ENCODE results near the gene CCDC177.
"Not testable (repeated sequence)": the region's sequence is repeated elsewhere in the genome, so short reads cannot be mapped to it uniquely, and the experiment has no call there.

CCDC177 gene

DNA sequence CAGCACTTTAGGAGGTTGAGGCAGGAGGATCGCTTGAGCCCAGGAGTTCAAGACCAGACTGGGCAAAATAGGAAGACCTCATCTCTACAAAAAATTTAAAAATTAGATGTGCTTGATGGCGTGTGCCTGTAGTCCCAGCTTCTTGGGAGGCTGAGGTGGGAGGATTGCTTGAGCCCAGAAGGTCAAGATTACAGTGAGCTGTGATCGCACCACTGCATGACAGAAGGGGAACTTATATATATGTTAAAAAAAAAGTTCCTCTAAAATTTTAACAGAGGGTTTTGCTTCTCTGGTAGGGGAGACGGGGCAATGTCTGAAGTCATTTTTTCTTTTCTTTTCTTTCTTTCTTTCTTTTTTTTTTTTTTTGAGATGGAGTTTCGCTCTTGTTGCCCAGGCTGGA lies 24.8 kb upstream of the CCDC177 start:
- DNase-seq (ENCODE audit: low read depth), result not testable (repeated sequence)

DNA sequence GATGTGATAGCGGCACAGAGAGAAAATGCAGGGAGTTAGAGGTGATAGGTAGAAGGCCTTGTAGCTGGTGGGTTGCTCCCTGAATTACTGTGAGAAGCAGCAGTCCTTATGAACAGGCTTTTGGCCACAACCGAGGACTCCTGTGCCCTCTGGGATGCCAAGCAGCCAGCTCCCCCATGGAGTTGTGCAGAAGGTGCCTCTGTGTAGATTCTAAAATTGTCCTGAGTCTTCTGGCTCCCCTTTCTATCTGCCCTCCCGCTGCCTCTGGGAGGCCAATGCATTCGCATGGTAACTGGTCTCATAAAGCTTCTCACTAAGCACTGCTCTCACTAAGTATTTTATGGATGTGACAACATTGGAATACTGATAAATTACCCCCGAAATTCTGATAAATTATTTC lies 20.7 kb upstream of the CCDC177 start:
- DNase-seq (ENCODE audit: low read depth), result no peak

GRCh38 chr14:69594846-69595245 lies 20.2 kb upstream of the CCDC177 start:
- no peak for DNase-seq (ENCODE audit: low read depth)

DNA sequence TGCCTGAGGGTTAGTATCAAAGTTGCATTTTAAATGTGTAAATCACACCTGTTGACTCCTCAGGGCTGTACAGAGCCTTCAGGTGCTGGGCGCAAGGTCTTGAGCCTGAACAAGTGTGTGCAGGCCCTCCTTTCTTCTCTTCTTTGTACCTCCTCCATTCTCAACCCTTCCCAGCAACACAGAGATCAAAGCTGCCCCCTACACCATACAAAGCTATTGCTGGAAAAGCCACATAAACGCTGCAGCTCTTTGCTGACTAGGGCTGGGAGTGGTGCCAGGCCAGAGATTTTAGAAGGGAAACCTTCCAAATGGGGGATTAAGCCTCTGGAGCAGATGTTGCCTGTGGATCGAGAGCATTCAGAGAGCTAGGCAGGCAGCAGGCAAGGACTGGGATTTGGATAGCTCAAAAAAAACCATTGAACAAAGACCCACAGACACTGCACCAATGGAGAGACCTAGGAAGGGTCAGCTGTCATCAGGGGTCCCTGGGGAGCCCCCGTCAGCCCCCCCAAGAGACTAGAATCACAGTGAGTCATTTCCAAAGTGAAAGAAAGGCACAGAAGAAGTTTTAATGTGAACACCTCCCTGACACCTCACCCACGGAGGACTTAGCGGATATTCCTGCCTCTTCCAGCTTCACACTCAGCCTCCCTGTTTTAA lies 18.5 kb upstream of the CCDC177 start:
- DNase-seq (ENCODE audit: low read depth), result no peak

DNA sequence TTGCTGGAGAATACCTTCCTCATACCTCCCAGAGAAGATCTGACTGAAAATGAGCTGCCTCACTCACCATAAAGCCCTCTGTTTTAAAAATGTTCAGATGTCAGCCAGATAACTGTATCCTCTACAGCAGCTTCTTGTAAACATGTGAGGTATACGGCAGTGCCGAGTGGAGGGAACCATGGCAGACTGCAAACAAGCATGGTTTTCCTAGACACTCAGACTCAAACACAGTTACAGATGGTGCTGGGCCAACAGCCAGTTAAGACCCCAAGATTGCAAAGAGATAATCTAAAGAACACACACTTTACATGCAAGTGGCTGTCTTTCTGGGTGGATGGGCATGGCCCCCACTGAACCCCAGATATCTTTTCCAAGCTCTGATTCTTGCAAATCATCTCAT lies 16.6 kb upstream of the CCDC177 start:
- no peak for DNase-seq (ENCODE audit: low read depth)

DNA sequence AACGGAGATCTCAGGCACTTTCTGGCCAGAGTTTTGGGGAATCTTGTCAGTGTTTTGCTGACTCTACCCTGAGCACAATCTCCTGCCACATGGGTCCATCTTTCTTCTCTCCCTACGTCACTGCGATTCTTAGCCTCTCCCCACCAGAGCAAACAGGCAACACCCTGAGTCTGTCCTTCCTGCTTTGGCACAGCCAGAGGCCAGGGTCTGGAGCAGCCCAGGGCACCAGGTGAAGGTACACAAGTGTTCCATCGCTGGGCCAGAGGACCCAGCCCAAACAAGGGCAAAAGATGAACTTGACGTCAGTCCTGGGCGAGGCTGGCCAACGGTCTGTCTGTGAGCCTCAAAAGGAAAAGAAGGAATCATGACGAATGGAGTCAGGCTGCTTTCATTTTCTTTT lies 12.7 kb upstream of the CCDC177 start:
- no peak for DNase-seq (ENCODE audit: low read depth)

DNA sequence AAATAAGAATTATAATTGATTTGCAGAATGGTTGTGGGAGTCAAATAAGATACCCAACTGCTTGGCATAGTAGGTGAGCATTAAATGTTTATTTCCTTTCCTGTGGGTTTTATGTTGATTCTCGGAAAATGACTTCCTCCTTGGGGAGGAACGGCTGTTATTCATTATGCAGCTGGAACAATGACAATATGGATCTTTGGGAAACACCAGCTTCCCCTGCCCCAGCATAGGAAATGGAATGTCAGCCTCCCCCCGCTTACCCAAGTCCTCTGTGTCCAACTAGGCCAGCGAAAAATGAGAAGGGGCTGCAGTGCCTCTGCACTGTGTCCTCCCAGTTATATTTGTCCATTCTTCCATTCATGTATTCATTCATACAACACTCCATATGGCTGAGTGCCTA lies 11.7 kb upstream of the CCDC177 start:
- no peak for DNase-seq (ENCODE audit: low read depth)

- DNase-seq (ENCODE audit: low read depth), result no peak
Observed at GRCh38 chr14:69584389-69584788, 9.7 kb upstream of the CCDC177 start.

DNA sequence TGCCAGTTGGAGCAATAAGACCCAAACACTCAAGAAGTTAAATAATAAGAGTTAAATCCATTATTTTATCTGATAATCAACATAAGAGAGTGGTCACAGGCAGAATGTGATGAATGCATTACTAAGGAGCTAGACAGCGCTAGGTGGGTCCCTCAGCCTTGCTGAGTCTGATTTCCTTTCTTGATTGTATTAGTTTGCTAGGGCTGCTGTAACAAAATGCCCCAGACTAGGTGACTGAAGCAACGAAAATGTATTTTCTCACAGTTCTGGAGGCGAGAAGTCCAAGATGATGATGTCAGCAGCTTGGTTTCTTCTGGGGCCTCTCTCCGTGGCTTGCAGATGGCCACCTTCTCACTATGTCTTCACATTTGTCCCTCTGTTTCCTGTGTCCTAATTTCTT lies 8.2 kb upstream of the CCDC177 start:
- no peak for DNase-seq (ENCODE audit: low read depth)

GRCh38 chr14:69582212-69582611 lies 7.5 kb upstream of the CCDC177 start:
- DNase-seq (ENCODE audit: low read depth), result no peak

DNA sequence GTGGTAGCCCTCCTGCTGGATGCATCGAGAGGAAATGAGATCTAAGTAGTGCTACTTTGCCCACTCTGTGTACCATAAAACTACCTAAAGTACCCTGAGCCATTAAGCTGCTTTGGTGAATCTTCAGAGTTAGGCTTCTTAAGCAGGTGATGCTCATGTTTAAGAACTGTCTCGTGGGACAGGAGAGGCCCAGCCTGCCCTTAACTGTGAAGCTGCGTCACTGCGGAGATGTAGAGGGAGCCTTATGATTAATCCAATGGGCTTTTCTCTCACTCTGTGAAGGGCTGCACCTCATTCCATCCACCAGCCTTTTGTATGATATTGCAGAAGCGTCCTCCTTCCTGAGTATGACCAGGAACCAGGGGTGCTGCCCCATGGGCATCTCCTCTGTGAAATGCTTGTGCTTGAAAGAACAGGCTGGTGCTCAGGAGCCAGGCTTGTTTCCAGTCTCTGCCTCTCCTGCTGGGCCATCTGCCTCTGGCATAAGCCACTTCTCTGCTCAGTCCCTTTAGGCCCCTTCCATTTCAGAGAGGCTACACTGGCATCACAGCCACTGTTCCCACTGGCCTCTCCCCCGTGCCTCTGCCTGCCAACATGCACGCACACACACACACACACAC lies 6.8 kb upstream of the CCDC177 start:
- DNase-seq (ENCODE audit: low read depth), result no peak

DNA sequence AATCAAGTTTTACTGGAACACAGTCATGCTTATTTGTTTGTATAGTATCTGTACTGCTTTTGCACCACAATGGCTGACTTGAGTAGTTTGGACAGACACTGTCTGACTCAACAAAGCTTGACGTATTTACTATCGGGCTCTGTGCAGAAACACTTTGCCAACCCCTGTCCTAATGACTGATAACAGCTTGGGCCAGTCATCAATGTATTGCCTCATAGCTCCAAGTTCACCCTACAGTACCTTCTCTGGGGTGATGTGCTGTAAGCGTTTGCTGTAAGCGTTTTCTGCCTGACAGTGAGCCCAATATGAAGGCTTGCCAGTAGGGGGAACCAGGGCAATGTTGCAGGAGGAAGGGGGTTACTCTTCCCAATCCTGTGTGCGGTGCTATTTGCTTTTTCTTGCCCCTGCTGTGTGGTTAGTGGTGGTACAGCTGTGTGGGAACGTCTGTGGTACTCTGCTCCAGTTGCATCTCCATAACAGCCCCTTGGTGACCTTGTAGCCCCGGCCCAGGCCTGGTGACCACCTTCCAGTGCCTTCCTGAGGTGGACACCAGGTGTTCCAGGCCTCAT lies 5.4 kb upstream of the CCDC177 start:
- no peak for DNase-seq (ENCODE audit: low read depth)

- no peak for DNase-seq (ENCODE audit: low read depth)
Observed at GRCh38 chr14:69579476-69579875, 4.8 kb upstream of the CCDC177 start.

DNA sequence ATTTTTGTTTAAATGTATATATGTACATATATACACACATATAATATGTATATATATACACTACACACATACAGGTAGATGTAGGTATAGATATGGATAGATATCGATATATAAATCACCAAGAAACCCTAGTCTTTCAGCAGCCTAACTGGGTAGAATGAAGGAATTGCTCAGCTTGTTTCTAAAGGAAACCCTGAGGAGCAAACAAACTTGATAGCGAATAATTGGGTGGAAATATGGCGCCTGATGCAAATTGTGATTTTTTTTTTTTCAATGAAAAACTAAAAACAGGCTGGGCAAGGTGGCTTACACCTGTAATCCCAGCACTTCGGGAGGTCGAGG lies 254 bp upstream of the CCDC177 start:
- DNase-seq (ENCODE audit: low read depth), result no peak

DNA sequence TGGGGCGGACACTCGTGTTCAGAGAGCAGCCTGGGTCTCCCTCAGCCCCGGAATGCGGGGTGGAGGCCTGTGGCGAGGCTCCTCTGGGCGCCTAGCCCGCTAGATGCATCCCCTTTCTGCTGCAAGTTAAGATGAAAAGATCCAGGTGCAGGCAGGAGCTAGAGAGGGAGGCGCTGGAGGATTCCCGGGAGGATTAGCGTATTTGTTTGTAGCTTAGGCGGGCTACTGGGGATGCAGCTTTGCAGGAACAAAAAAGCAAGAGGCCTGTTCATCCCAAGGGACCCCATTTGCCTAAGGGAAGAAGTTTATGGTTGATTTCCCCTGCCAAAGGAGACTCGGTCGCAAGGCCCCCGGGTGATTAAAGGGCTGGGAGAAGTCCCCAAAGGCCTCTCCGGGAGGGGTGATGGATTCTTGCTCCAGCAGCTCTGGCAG lies 824 bp downstream of the CCDC177 start:
- no peak for DNase-seq (ENCODE audit: low read depth)

GRCh38 chr14:69573205-69573830 lies 1.4 kb downstream of the CCDC177 start:
- DNase-seq (ENCODE audit: low read depth), result no peak

DNA sequence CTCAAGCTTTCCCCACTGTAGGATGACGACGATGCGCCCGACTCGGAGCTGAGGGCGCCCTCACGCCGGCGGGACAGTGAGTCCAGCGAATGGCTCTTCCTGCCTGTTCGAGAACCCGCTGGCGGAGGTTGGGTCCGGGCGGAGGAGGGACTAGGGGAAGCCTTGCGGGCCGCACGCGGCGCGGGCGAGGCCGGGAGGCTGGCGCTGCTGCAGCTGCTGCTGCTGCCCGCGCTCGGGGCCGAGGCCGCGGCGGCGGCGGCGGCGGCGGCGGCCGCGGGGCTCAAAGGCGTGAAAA lies 1.9 kb downstream of the CCDC177 start:
- DNase-seq (ENCODE audit: low read depth), result no peak

DNA sequence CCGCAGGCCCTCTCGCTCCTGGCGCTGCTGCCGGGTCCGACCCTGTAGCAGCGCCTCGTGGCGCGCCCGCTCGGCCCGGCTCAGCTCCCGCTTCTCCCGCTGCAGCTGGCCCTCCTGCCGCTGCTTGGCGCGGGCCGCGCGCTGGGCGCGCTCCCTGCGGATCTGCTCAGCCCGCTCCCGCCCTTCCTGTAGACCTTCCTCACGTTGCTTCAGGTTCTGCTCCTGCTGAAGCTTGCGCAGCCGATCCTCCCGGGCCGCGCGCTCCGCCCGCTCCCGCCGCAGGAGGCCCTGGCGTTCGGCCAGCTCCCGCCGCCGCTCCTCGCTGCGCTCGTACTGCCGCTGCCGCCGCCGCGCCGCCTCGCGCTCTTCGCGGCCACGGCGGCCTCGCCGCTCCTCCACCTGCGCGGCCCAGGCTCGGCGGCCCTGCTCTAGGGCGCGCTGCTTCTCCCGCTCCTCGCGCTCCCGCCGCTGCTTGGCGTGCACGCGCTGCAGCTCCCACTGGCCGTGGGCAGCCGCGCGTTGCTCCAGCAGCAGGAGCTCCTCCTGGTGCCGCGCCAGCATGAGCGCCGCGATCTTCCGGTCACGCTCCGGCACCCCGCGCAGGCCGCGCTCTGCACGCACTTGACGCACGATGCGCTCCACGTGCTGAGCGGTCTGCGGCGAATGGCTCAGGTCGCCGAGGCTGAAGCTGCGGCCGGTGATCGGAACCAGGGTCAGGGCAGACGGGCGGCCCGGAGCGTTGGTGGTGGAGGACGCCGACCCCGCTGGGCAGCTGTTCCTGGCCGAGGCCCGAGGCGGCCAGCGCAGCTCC lies 2.4 kb downstream of the CCDC177 start:
- no peak for DNase-seq (ENCODE audit: low read depth)

DNA sequence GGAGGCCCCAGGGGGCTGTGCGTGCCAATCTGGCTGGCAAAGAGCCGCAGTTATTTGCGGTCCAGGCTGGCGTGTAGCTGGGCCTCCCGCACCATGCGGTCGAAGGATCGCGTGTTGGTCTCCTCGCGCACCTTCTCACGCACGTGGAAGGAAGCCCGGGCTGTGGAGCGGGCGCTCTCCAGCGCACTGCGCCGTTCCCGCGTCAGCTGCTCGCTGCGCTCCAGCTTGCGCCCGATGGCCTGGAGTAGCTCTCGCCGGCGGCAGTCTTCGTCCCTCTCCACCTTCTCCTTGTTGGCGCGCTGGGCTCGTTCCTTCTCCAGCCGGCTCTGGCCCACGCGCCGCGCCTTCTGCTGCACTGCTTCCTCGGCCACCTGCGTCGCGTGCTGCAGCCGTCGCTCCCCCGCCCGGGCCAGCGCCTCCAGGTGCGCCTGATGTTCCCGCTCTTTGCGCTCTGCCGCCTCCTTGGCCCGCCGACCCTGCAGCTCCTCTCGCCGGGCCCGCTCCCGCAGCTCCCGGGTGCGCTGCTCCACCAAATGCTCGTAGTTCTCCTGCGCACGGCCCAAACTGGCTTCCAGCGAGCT lies 3.1 kb downstream of the CCDC177 start:
- no peak for DNase-seq (ENCODE audit: low read depth)

- no peak for DNase-seq (ENCODE audit: low read depth)
Observed at GRCh38 chr14:69570836-69571330, 3.8 kb downstream of the CCDC177 start.

DNA sequence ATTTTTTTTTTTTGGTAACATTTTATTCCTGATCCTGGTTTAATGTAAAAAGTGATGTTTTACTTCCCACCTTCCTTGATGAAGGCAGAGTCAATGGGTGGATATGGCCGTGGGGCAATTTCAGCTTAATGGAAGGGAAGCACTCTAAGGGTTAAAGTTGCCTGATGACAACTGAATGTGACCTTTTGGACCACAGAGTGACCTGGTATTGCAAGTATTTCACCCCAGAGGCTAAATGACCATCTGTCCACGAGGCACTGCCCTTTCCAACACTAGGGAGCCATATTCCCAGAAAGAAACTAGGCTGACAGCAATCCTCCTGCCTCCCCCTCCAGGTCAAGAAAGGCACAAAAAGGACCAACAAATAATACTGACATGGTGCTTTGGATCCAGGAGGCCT lies 4.8 kb downstream of the CCDC177 start:
- DNase-seq (ENCODE audit: low read depth), result no peak

DNA sequence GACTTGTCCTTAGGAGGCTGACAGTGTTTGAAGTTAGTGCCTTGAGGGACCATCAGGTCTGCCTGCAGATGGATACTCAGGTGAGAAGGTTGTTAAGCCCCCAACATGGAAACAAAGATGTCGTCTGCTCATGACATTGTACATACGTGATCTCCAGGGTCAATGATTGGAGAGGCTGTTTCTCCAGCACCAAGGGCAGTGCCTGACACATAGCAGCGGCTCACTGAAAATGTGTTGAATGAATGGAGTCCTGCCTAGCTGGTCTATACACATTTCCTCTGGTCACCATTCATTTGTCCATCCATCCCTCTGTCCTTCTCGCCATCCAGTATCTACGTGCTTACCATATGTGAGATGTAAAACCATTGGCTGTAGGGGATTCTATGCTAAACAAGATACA lies 7.1 kb downstream of the CCDC177 start:
- no peak for DNase-seq (ENCODE audit: low read depth)

Data from stimulated activated CD8-positive, alpha-beta memory T cell treated with anti-CD3 and anti-CD28 coated beads, Interleukin-4, amount 100 ng/mL, for 24 hours (primary cell).